ENCODE measurements around the gene RNF225. TPM values are rescaled to one million over a fixed set of nuclear protein-coding genes. Genes with fewer than 3 reads are reported as not detected.

RNF225 gene
- total RNA-seq, 4 donors from 2014 or later: not detected

GRCh38 chr19:58398087-58398486, 2.6 kb downstream of the RNF225 start:
- TF ChIP-seq CTCF (IDR thresholded peaks at IDR 0.05 in 4 of 5, conservative IDR thresholded peaks at IDR 0.05 in 1 of 5) (no peak), POLR2A (IDR thresholded peaks at IDR 0.05) (no peak)
- no peaks in the 10 kb centered on the region for H3K9me3 ChIP-seq
- peaks cover 0 to 20% of the 10 kb centered on the region in 2 donors for H3K36me3 ChIP-seq
- DNase-seq (no peak), ATAC-seq (no peak)
- intact Hi-C loops (cut with DNase I; ENCODE audit: low total_unique reads) (no loop called here), in situ Hi-C loops (cut with MboI; ENCODE audit: low sequenced_read_pairs in 4 of 4) (no loop called here)
- peaks cover 18 to 25% (median 19%) of the 10 kb centered on the region in 3 donors for H3K27me3 ChIP-seq
- peaks cover 8 to 17% of the 10 kb centered on the region in 2 donors for H3K4me1 ChIP-seq
- H3K4me3 ChIP-seq: no peak overlapping the region
- H3K27ac ChIP-seq: no peak overlapping the region

DNA sequence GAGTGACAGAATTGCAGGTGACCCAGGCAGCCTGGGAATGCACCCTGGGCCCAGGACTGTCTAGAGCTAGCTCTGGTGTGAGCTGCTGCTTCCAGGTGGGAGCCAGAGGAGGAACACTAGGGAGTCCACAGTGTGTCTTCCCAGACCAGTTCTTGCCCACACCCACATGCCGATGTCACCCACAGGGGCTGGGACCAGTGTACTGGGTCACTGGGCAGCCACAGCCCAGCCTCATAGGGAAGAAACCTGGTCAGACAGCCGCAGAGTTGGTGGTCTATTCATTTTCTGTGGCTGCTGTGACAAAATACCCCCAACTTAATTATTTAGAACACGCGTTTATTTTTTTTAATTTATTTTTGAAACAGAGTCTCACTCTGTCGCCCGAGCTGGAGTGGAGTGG, 3.1 kb downstream of the RNF225 start:
- intact Hi-C loops (cut with DNase I; ENCODE audit: low total_unique reads): no loop called here
- Histone ChIP-seq H3K27me3 (peaks cover 18 to 25% (median 19%) of the 10 kb centered on the region in 3 donors), H3K9me3 (no peaks in the 10 kb centered on the region), H3K4me1 (peaks cover 8 to 17% of the 10 kb centered on the region in 2 donors), H3K36me3 (peaks cover 0 to 15% of the 10 kb centered on the region in 2 donors), H3K27ac (no peak overlapping the region), H3K4me3 (no peak overlapping the region)
- ATAC-seq: no peak
- TF ChIP-seq CTCF (IDR thresholded peaks at IDR 0.05 in 4 of 5, conservative IDR thresholded peaks at IDR 0.05 in 1 of 5): no peak
- no peak for DNase-seq
- in situ Hi-C loops (cut with MboI; ENCODE audit: low sequenced_read_pairs in 4 of 4): no loop called here

DNA sequence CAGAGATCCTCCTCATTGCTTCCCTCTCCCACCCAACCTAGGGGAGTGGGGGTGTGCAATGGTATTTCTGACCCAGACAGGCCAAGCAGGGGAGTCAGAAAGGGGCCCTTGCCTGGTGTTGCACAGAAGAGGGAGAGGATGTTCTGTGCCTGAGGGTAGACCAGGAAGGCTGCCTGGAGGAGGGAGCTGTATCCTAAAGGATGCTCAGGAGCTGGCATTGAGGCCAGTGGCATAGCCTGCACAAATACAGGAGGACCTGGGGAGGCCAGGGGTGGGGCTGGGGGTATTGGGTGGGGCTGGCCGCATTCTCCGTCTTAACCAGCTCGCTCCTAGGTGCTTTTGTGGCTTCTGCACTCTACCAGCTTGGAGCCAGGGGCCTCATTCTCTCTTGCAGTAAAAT, 4.4 kb downstream of the RNF225 start:
- Histone ChIP-seq H3K4me1 (peaks cover 8 to 17% of the 10 kb centered on the region in 2 donors), H3K9me3 (no peaks in the 10 kb centered on the region), H3K27ac (no peak overlapping the region), H3K36me3 (peaks cover 0 to 1% of the 10 kb centered on the region in 2 donors), H3K4me3 (no peak overlapping the region), H3K27me3 (peaks cover 18 to 25% (median 19%) of the 10 kb centered on the region in 3 donors)
- DNase-seq: no peak
- intact Hi-C loops (cut with DNase I; ENCODE audit: low total_unique reads): no loop called here
- ATAC-seq: no peak
- in situ Hi-C loops (cut with MboI; ENCODE audit: low sequenced_read_pairs in 4 of 4): no loop called here
- TF ChIP-seq CTCF (IDR thresholded peaks at IDR 0.05 in 4 of 5, conservative IDR thresholded peaks at IDR 0.05 in 1 of 5) (no peak), POLR2A (IDR thresholded peaks at IDR 0.05) (no peak)

DNA sequence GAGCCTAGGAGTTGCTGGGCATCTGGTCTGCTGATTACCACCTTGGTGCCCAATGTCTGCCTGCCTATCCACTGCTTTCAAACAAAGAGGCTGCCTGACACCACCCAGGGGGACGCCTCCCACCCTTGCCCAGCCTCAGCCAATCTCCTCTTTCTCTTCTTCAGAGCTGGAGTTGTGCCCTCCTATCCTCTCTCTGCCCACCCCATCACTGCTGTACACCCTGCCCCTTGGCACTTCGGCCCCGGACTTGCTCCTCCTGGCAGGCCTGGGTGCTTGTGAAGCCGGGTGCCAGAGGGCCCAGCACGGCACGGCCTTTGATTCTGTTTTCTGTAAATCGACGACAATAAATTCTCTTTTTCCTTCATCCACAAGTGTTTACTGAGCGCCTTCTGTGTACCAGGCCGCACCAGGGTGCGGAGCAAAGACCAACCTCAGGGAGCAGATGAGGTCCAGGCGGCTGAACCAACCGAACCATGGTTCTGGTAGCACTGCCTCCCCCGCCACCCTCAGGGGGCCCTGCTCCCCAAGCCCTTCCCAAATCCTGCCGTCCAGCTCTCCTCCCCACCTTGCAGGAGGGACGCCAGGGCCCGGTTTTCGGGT, 5.0 kb downstream of the RNF225 start:
- Histone ChIP-seq H3K9me3 (no peaks in the 10 kb centered on the region), H3K27me3 (peaks cover 18 to 25% (median 19%) of the 10 kb centered on the region in 3 donors), H3K4me3 (peak overlapping the region; percentile 58 to 62 (median 61)), H3K36me3 (no peaks in the 10 kb centered on the region), H3K27ac (peak overlapping the region in 1 of 4 donors; percentile 49), H3K4me1 (peaks cover 8 to 17% of the 10 kb centered on the region in 2 donors)
- intact Hi-C loops (cut with DNase I; ENCODE audit: low total_unique reads): no loop called here
- TF ChIP-seq POLR2A (IDR thresholded peaks at IDR 0.05) (no peak), CTCF (IDR thresholded peaks at IDR 0.05 in 4 of 5, conservative IDR thresholded peaks at IDR 0.05 in 1 of 5) (no peak)
- DNase-seq (no peak), ATAC-seq (no peak)
- in situ Hi-C loops (cut with MboI; ENCODE audit: low sequenced_read_pairs in 4 of 4): no loop called here
